GM19452 (cell line): ENCODE measurements around the gene ERFL.

ENCODE experiments used
- ATAC-seq: cut with Tn5 transposase; IDR thresholded peaks from one replicate; pipeline ENCODE4 v1.9.1; 2021; ENCODE audit not compliant: unreplicated experiment

ERFL gene

DNA sequence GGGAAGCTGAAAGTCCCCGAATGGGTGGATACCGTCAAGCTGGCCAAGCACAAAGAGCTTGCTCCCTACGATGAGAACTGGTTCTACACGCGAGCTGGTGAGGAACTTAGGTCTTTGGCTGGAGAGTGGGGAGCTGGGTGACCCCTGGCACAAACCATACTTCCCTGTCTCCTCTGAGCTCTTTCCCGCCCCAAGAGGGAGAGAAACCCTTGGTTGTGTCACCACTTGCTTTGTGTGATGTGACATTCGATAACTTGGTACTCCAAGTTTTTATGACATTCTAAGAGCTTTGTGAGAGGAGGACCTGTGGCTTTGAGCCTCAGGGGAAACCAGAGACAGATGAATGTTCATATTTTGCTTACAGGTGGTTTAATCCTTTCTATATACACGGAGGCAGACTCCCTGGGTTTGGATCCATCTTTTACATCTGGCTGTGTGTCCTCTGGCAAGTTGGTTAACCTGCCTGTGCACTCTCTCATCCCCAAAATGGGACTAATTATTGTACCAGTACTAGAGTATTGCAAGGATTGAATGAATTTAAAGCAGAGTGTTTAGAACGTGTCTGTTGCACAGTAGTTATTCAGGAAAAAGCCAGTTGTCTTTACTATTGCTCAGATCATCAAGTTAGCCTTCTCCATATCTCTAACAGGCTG lies 67.0 kb downstream of the ERFL start:
- ATAC-seq = no peak

DNA sequence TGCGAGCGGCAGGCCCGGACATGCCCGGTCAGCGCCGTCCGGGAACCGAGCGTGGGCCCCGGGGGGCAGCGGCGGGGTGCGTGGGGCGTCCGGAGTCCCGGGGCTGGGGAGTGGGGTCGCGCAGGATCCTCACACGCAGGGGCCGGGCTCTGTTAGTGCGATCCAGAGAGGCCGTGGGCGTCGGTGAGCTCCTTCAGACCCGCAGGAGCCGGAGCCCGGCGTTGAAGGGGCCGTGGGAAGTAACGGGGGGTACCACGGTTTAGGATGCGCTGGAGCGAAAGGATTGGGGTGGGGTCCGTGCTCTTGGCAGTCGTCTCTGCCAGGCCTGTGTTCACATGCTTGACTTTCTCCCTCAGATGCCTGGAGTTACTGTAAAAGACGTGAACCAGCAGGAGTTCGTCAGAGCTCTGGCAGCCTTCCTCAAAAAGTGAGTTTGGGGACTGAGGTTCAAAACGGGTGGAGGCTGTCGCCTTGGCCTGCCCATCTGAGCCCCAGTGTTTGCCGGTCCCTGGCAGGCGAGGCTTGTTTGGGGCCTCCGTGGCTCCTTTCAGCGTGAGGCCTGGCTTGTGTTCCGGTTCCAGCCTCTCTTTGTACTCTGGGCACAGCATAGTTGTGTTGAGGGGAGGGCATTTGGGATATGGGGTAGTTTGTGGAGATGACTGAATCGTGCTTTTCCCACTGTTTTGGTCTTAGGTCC lies 67.7 kb downstream of the ERFL start:
- no peak for ATAC-seq

DNA sequence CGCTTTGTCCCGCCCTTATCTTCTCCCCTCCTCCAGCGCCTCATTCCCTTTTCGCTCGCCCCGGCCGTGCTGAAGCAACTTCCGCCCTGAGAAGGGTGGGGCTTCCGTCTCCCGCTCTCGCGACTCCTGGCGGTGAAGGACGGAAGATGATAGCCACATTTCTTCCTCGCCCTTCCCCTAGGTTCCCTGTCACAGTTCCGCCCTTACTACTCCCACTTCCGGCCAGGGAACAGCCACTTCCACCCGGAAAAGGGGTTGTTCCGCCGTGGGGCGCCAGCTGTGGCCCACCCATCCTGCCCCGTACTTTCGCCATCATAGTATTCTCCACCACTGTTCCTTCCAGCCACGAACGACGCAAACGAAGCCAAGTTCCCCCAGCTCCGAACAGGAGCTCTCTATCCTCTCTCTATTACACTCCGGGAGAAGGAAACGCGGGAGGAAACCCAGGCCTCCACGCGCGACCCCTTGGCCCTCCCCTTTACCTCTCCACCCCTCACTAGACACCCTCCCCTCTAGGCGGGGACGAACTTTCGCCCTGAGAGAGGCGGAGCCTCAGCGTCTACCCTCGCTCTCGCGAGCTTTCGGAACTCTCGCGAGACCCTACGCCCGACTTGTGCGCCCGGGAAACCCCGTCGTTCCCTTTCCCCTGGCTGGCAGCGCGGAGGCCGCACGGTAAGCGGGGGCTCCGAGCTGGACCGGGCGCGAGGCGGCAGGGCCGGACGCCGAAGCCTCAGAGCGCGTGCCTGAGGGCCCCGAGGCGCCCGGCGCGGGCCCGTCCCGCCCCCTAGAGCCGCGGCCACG lies 68.4 kb downstream of the ERFL start, which contains the start of gene RPS19:
RPS19 (plus strand) TSS at position 638 of the 801 bp plus-strand sequence. CDS start 520 bp downstream, outside the sequence.
- ATAC-seq = peak; percentile 77

DNA sequence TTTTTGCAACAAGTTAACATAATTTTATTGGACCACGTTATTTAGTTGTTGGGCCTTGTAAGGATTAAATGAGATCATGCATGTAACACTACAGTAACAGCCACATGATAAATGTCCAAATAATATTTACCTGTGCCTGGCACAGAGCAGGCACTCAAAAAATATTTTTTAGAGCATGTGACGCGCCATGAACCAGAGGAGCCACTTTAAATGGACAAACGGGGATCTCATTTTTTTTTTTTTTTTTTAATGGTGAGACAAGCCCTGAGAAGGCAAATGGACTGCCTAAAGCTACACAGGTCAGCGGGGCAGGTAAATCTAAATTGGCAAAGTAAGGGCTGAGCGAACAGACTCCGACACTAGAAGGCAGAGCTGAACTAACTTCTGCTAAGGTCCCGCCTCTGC lies 69.0 kb downstream of the ERFL start:
- ATAC-seq = no peak
